DMS 273 (cell line): ENCODE results near the gene SLC9C1.

Source experiments
- DNase-seq: peaks from one replicate; lab custom pipeline; 2025; ENCODE audit not compliant: unreplicated experiment; lab: John Stamatoyannopoulos, UW

Gene SLC9C1

GRCh38 chr3:112199622-112200316 lies 94.2 kb downstream of the SLC9C1 start:
- no peak for DNase-seq

DNA sequence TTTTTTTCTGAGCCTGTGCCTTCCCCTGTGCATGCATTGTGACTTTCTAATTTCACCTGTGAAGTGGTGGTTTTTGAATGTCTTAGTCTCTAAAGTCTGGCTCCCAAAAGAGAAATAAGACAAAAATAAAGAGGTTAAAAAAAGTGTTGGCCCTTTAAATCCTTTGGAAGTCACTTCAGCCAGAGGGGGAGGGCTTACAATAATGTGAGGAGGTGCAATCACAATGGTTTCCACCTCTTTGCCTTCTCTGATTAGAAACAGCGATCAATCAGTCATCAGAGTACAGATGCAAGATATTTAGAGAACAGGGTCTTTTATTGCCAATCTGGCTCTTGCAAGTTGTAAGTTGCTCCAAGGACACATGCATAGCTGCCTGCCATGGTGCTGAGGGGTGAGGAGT lies 96.9 kb downstream of the SLC9C1 start:
- DNase-seq: no peak

- no peak for DNase-seq
Observed at GRCh38 chr3:112187300-112187699, 106.7 kb downstream of the SLC9C1 start.

DNA sequence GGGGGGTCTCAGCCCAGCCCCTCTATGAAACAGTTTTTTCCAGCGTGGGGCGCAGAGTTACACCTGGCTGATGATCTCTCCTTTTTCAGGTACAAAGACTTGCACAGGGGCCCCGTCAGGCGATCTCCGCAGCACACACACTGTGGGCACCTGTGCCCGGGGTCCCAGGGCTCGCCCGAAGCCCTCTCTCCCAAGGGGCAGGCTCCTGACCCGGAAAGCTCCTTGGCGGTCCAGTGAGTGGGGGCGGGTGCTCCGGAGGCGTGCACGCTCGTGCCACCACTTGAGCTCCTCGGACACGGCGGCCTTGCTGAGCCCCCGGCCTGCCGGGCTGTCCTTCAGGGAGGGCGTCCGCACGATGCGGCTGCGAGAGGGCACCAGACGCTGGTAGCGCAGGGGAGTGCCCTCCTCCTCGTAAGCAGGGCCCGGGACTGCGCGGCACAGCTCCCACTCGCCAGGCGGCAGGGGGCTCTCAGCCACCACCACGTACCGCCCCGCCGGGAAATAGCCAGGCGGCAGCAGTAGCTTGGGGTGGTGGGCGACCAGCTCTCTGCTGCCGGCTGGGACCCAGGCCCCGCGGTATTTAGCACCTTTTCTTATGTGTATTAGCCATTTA lies 108.5 kb downstream of the SLC9C1 start:
- DNase-seq: peak; percentile 25

DNA sequence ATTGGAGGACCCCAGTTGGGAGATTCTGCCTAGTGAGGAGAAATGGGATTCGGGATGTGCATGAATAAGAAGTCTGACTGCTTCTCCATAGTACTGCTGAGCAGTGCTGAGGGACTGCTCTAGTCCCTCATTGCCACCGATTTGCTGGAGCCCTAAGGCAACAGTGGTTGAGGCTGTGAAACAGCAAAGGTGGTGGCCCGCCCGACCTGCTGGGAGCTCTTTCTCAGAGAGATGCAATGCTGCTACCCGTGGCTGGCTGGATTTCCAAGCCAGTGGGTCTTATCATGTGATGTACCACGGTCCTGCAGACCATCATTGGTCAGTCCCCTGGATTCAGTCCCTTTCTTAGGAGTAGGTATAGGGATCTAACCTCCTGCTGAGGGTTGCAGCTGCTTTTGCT lies 118.4 kb downstream of the SLC9C1 start:
- DNase-seq: no peak

DNA sequence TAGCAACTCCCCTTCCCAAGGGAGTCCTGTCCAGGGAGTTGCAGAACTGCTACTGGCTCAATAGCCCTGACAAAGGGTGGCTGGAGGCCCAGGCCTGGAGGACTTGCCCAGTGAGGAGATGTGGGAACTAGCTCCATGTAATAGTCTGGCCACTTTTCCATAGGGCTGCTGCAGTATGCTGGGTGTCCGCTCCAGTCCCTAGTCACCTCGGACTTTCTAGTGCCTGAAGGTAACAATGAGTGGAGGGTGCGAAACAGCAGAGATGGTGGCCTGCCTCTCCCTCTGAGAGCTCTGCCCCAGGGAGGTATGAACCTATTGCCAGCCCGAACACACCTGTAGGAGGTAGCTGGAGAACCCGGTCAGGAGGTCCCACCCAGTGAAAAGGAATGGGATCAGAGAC lies 119.0 kb downstream of the SLC9C1 start:
- no peak for DNase-seq

DNA sequence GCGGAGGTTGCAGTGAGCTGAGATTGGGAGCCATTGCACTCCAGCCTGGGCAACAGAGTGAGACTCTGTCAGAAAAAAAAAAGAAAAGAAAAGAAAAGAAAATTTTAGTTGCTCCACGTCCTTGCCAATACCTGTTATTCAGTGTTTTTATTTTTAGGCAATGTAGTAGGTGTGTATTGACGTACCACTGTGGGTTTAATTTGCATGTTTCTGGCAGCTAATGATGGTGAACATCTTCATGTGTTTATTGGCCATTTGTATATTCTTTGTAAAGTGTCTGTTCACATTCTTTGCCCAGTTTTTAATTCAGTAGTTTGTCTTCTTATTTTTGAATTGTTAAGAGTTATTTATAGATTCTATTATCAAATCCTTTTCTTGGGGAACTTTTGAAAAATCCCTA lies 122.9 kb downstream of the SLC9C1 start:
- DNase-seq: no peak

GRCh38 chr3:112170046-112170445 lies 124.0 kb downstream of the SLC9C1 start:
- no peak for DNase-seq

DNA sequence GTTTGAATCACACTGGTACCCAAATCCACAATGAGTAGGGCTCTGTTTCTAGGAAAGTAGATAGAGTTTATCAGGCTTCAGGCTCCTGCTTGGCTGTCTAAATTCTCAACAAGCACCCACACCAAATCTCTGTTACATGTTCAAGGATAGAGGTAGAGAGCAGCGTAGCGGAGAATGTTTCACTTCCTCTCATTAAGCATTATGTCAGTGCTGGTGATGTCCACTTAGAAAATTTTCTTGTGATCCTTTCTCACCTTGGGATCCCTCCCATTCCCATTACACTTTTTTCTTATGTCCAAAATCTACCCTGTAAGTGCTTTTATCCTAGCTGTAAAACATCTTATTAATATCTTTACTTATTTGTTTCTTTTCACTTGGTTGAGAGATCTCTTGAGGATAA lies 126.3 kb downstream of the SLC9C1 start:
- DNase-seq: no peak

GRCh38 chr3:112149136-112149535 lies 144.9 kb downstream of the SLC9C1 start:
- DNase-seq: no peak

- DNase-seq: no peak
Observed at GRCh38 chr3:112143689-112144088, 150.3 kb downstream of the SLC9C1 start.

DNA sequence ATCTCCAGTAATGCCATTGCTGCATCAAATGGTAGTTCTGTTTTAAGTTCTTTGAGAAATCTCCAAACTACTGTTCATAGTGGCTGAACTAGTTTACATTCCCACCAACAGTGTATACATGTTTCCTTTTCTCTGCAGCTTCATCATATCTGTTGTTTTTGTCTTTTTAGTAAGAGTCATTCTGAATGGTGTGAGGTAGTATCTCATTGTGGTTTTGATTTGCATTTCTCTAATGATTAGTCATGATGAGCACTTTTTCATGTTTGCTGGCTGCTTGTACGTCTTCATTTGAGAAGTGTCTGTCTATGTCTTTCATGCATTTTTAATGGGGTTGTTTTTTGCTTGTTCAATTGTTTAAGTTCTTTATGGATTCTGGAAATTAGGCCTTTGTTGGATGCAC lies 150.8 kb downstream of the SLC9C1 start:
- no peak for DNase-seq

GRCh38 chr3:112141293-112141692 lies 152.7 kb downstream of the SLC9C1 start:
- DNase-seq: no peak

- DNase-seq: no peak
Observed at GRCh38 chr3:112140584-112140983, 153.4 kb downstream of the SLC9C1 start.

- no peak for DNase-seq
Observed at GRCh38 chr3:112138219-112138969, 155.6 kb downstream of the SLC9C1 start.

- no peak for DNase-seq
Observed at GRCh38 chr3:112137781-112138180, 156.2 kb downstream of the SLC9C1 start.

GRCh38 chr3:112136959-112137693 lies 156.9 kb downstream of the SLC9C1 start:
- DNase-seq: peak; percentile 78

GRCh38 chr3:112136046-112136445 lies 158.0 kb downstream of the SLC9C1 start:
- DNase-seq: no peak

- DNase-seq: peak; percentile 34
Observed at GRCh38 chr3:112134335-112135124, 159.5 kb downstream of the SLC9C1 start.

GRCh38 chr3:112133626-112134334 lies 160.2 kb downstream of the SLC9C1 start:
- peak; percentile 39 for DNase-seq
